ENCODE data around the gene FHIT. TPM values are rescaled to one million over a fixed set of nuclear protein-coding genes. Genes with fewer than 3 reads are reported as not detected.

FHIT gene
- total and polyA plus RNA-seq, 10 of the 15 experiments (the other 5 are each of a cell fraction or from before 2014, with no cell fraction given), result 4.2 to 14.9 (median 9.4) TPM

DNA sequence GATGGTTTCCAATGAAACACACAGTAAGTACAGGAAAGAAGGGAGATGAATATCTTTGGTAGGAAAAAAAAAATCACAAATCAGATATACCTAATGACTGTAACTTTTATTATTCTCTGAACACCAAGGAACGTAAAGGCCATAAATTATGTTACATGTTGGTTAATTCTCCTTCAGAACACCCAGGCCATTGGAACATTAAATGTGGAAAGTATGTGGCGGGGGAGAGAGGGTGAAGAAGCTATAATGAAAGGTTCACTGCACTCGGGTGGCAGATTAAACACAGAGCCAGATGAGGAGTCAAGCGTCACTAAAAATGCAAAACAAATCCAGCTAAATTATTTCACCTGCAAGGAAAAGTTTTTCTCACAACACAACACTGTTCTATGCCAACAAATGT is 193.8 kb downstream of the FHIT start:
- no peaks in the 10 kb centered on the region for H3K36me3 ChIP-seq (ENCODE audit: control insufficient read depth in 2 of 2, insufficient read depth in 2 of 2, low read length in 1 of 2)
- ATAC-seq (no peak), FAIRE-seq (no peak), DNase-seq (ENCODE audit: low read depth, low spot score) (no peak)
- intact Hi-C loops (cut with micrococcal nuclease; ENCODE audit: unreplicated experiment) (no loop called here), in situ Hi-C loops (cut with MboI) (no loop called here)
- no peak overlapping the region for H3K4me3 ChIP-seq
- ChIA-PET RAD21 (ENCODE audit: unreplicated experiment) (no interaction called here), SMC1A (ENCODE audit: uncharacterized antibody, unreplicated experiment) (interaction anchor here (1.1 kb wide), 1 partner anchor 52 kb away, joined by 3 read pairs; no protein-coding TSS in a partner anchor), CTCF (interaction anchor here (0.7 kb wide), 1 partner anchor 328 kb away, joined by 3 read pairs; no protein-coding TSS in a partner anchor), POLR2A (no interaction called here)
- no peak overlapping the region for H3K4me2 ChIP-seq (ENCODE audit: control insufficient read depth, insufficient read depth)
- H3K4me1 ChIP-seq (ENCODE audit: control insufficient read depth, insufficient read depth, low read length), result no peaks in the 10 kb centered on the region
- H3K9ac ChIP-seq (ENCODE audit: control insufficient read depth, insufficient read depth, low read length), result no peak overlapping the region
- no peak overlapping the region for H2AFZ ChIP-seq (ENCODE audit: control insufficient read depth, low read depth, low read length)
- no peaks in the 10 kb centered on the region for H3K9me3 ChIP-seq (replicated peaks; ENCODE audit: control insufficient read depth, insufficient read depth, low read length)
- H4K20me1 ChIP-seq (ENCODE audit: control insufficient read depth, insufficient read depth), result no peaks in the 10 kb centered on the region
- BruUV-seq (replicated peaks), result no TSS peak
- H3K27ac ChIP-seq (ENCODE audit: control insufficient read depth, insufficient read depth), result no peak overlapping the region
- 94% methylated on average over 4 of the region's 4 CpGs for WGBS (ENCODE audit: insufficient coverage, insufficient replicate concordance, low lambda C conversion rate, missing lambda C conversion rate)
- TF ChIP-seq DPF2 (IDR thresholded peaks at IDR 0.05) (no peak), BHLHE40 (IDR thresholded peaks at IDR 0.05; ENCODE audit: borderline replicate concordance in 1 of 2, low read depth in 2 of 2, low read length in 1 of 2) (no peak), POU2F2 (IDR thresholded peaks at IDR 0.05; ENCODE audit: borderline replicate concordance, low read depth, low read length) (no peak), IKZF1 (conservative IDR thresholded peaks at IDR 0.05) (no peak), CBX5 (IDR thresholded peaks at IDR 0.05; ENCODE audit: low read depth) (no peak), ZSCAN29 (IDR thresholded peaks at IDR 0.05) (no peak), FOXK2 (IDR thresholded peaks at IDR 0.05) (no peak)
- TF ChIP-seq, protein P1, sequence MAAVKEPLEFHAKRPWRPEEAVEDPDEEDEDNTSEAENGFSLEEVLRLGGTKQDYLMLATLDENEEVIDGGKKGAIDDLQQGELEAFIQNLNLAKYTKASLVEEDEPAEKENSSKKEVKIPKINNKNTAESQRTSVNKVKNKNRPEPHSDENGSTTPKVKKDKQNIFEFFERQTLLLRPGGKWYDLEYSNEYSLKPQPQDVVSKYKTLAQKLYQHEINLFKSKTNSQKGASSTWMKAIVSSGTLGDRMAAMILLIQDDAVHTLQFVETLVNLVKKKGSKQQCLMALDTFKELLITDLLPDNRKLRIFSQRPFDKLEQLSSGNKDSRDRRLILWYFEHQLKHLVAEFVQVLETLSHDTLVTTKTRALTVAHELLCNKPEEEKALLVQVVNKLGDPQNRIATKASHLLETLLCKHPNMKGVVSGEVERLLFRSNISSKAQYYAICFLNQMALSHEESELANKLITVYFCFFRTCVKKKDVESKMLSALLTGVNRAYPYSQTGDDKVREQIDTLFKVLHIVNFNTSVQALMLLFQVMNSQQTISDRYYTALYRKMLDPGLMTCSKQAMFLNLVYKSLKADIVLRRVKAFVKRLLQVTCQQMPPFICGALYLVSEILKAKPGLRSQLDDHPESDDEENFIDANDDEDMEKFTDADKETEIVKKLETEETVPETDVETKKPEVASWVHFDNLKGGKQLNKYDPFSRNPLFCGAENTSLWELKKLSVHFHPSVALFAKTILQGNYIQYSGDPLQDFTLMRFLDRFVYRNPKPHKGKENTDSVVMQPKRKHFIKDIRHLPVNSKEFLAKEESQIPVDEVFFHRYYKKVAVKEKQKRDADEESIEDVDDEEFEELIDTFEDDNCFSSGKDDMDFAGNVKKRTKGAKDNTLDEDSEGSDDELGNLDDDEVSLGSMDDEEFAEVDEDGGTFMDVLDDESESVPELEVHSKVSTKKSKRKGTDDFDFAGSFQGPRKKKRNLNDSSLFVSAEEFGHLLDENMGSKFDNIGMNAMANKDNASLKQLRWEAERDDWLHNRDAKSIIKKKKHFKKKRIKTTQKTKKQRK (IDR thresholded peaks at IDR 0.05; ENCODE audit: low read depth, low read length), result no peak
- TF ChIP-seq, protein P2, sequence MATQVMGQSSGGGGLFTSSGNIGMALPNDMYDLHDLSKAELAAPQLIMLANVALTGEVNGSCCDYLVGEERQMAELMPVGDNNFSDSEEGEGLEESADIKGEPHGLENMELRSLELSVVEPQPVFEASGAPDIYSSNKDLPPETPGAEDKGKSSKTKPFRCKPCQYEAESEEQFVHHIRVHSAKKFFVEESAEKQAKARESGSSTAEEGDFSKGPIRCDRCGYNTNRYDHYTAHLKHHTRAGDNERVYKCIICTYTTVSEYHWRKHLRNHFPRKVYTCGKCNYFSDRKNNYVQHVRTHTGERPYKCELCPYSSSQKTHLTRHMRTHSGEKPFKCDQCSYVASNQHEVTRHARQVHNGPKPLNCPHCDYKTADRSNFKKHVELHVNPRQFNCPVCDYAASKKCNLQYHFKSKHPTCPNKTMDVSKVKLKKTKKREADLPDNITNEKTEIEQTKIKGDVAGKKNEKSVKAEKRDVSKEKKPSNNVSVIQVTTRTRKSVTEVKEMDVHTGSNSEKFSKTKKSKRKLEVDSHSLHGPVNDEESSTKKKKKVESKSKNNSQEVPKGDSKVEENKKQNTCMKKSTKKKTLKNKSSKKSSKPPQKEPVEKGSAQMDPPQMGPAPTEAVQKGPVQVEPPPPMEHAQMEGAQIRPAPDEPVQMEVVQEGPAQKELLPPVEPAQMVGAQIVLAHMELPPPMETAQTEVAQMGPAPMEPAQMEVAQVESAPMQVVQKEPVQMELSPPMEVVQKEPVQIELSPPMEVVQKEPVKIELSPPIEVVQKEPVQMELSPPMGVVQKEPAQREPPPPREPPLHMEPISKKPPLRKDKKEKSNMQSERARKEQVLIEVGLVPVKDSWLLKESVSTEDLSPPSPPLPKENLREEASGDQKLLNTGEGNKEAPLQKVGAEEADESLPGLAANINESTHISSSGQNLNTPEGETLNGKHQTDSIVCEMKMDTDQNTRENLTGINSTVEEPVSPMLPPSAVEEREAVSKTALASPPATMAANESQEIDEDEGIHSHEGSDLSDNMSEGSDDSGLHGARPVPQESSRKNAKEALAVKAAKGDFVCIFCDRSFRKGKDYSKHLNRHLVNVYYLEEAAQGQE (IDR thresholded peaks at IDR 0.05; ENCODE audit: low read depth, low read length), result no peak
- H3K79me2 ChIP-seq (ENCODE audit: control insufficient read depth, insufficient read depth, low read length), result no peaks in the 10 kb centered on the region
- H3K27me3 ChIP-seq (replicated peaks in 1 of 2; ENCODE audit: control insufficient read depth in 2 of 2, insufficient read depth in 2 of 2, low read length in 1 of 2), result no peaks in the 10 kb centered on the region
